Suprapubic skin (tissue), 4 donors: ENCODE data around the gene HINT1. TPM values are rescaled to one million over a fixed set of nuclear protein-coding genes. Genes with fewer than 3 reads are reported as not detected.

ENCODE experiments used
- DNase-seq, 2 donors: peaks; one replicate each; pipeline ENCODE4 v3.0.0-alpha.2; 2019; ENCODE audit warnings: low spot score in 2 of 2
- H3K27ac ChIP-seq: fragments of 200-600 bp; sonication (generic); one replicate; pipeline ENCODE4 v1.5.1; 2019
- H3K27me3 ChIP-seq: fragments of 200-600 bp; sonication (generic); one replicate; pipeline ENCODE4 v1.5.1; 2019
- H3K36me3 ChIP-seq: fragments of 200-600 bp; sonication (generic); one replicate; pipeline ENCODE4 v1.5.1; 2019
- H3K4me1 ChIP-seq: fragments of 200-600 bp; sonication (generic); one replicate; pipeline ENCODE4 v1.5.1; 2019
- H3K4me3 ChIP-seq: fragments of 200-600 bp; sonication (generic); one replicate; pipeline ENCODE4 v1.5.1; 2019; ENCODE audit warnings: mild to moderate bottlenecking
- H3K9me3 ChIP-seq: fragments of 200-600 bp; sonication (generic); one replicate; pipeline ENCODE4 v1.5.1; 2019
- CTCF ChIP-seq, 2 donors: fragments of 200-600 bp in 1 of 2; fragments of 450-650 bp in 1 of 2; sonication (generic) in 1 of 2; IDR thresholded peaks; one replicate each; pipeline ENCODE4 v1.5.1; 2016 to 2019; ENCODE audit warnings: antibody characterized with exemption in 2 of 2, mild to moderate bottlenecking in 1 of 2, moderate library complexity in 1 of 2
- EP300 ChIP-seq: sonication (generic); formaldehyde crosslinking; IDR thresholded peaks from one replicate; pipeline ENCODE4 v1.6.1; 2017; ENCODE audit warnings: antibody characterized with exemption
- POLR2A ChIP-seq, 2 donors: fragments of 450-650 bp; IDR thresholded peaks; one replicate each; pipeline ENCODE4 v1.6.1; 2017; ENCODE audit warnings: antibody characterized with exemption in 2 of 2, mild to moderate bottlenecking in 2 of 2, moderate library complexity in 2 of 2
- POLR2AphosphoS5 ChIP-seq, 3 donors: sonication (generic); formaldehyde crosslinking; IDR thresholded peaks; one replicate each; pipeline ENCODE4 v1.6.1; 2017; ENCODE audit warnings: antibody characterized with exemption in 3 of 3
- WGBS: methylation state at CpG from one replicate; pipeline ENCODE4 v1.1.5; 2018; 5-methylcytosine and 5-hydroxymethylcytosine counted together
- total RNA-seq, 4 donors: library from RNA; depleted of rRNA; stranded (reverse); fragments of >200 nt; gene quantifications; one replicate each; pipeline ENCODE4 v1.1.0, GENCODE V29; 2016

The HINT1 gene
- total RNA-seq: 100 to 1,000 TPM; 150 to 239 (median 206) TPM

DNA sequence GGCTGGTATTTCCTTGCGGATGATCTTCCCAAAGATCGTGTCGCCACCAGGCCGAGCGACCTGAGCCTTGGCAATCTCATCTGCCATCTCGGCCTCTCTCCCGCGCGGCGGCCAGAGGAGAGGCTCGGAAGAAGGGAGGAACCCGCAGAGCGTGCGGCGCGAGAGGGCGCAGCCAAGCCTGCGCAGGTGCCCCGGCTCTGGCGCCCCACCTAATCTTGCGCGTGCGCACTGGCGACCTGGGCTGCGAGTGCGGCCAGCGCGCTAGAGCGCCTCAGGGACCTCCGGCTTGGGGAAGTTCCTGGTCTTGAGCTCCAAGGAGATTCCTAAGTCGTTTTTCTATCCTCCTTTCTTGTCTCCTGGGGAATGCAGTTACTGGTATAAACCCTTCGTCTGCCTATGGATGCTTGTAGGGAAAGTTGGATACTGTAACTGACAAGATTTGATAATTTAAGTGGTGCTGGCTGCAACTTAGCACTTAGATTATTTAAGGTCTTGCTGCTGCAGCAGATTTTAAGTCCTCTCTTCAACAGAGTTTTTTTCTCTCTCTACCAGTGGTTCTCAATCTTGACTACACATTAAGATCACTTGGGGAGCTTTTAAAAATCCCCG, at the start of gene HINT1:
TSS of gene HINT1 (minus strand) at position 138 of the 609 bp plus-strand sequence. CDS start at position 87, 51 bp downstream.
- H3K4me1 ChIP-seq: peaks cover 28% of the 10 kb centered on the region
- no peaks in the 10 kb centered on the region for H3K9me3 ChIP-seq
- DNase-seq: peak; percentile 91 to 92
- H3K27ac ChIP-seq: peak within 1 kb of the TSS; percentile 97
- H3K36me3 ChIP-seq: peaks cover 25% of the 10 kb centered on the region
- TF ChIP-seq POLR2AphosphoS5 (IDR thresholded peaks at IDR 0.05) (peak in 2 of 3 donors; percentile 59 to 69), EP300 (peak; percentile 11), CTCF (IDR thresholded peaks at IDR 0.05) (no peak), POLR2A (IDR thresholded peaks at IDR 0.05) (peak in 1 of 2 donors; percentile 78)
- H3K4me3 ChIP-seq: peak within 1 kb of the TSS; percentile 87
- H3K27me3 ChIP-seq: no peaks in the 10 kb centered on the region
- under 1% methylated on average over 20 of the region's 33 CpGs for WGBS

DNA sequence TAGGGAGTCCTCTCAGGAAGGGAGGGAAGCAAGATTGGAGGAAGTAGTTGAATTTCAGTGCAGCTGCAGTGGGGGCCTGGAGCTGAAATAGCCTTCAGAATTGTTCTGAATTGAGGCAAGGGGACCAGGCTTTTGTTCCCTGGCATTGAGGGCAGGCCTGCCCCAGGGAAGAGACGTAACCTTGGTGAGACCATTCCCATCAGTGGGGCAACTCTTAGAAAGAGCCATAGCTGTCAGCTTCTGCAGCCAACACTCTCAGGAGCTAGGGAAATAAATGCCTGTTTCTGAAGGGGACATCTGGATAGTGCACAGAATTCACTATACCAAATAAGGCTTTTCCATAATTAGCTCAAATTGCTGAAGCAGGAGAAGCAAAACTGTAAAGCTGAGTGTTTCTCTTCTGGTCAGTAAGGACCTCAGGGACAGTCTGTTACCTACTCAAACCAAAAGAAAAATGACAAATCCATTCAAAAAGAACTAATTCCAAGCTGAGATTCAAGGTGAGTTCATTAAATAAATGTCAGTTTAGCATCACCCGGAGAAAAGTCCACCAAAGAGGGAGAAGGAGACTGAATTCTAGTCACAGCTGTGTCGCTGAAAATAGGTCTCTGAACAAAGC, 49.7 kb upstream of the HINT1 start:
- H3K27me3 ChIP-seq: no peaks in the 10 kb centered on the region
- no peaks in the 10 kb centered on the region for H3K9me3 ChIP-seq
- no peak overlapping the region for H3K27ac ChIP-seq
- H3K4me3 ChIP-seq: no peak overlapping the region
- no peaks in the 10 kb centered on the region for H3K4me1 ChIP-seq
- 74% methylated on average over 3 of the region's 3 CpGs for WGBS
- TF ChIP-seq CTCF (IDR thresholded peaks at IDR 0.05) (no peak), POLR2AphosphoS5 (IDR thresholded peaks at IDR 0.05) (no peak), POLR2A (IDR thresholded peaks at IDR 0.05) (no peak), EP300 (no peak)
- no peaks in the 10 kb centered on the region for H3K36me3 ChIP-seq
- DNase-seq: no peak

DNA sequence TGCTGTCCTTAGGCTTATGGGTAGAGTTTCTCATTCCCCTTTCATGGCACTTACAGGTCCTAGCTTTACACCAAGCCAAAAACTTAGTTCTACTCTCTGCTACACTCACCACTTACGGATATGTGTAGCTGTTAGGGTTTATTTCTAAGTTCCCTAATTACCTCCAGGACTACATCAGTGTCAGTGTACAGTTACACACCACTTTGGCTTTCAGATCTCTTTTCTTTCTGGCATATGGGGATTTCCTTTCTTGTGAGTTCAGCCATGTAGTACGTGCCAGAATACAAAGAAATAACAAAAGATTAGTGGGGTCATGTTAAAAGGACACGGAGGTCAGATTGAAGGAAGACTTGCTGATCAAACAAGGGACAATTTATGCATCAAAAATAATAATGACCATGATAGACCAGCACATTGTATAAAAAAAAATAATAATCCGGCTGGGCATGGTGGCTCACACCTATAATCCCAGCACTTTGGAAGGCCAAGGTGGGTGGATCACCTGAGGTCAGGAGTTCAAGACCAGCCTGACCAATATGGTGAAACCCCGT, 47.5 kb upstream of the HINT1 start:
- 72% methylated on average over 5 of the region's 5 CpGs for WGBS

DNA sequence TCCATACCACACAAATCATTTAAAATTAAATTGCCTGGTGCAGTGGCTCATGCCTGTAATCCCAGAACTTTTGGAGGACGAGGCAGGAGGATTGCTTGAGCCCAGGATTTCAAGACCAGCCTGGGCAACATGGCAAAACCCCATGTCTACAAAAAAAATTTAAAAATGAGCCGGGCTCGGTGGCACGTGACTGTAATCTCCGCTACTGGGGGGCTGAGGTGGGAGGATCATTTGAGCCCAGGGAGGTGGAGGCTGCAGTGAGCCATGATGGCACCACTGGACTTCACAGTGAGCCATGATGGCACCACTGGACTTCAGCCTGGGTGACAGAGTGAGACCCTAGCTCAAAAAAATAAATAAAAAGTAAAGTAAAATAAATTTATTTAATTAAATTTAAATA, 46.6 kb upstream of the HINT1 start:
- WGBS: 95% methylated on average over 5 of the region's 5 CpGs
- H3K36me3 ChIP-seq: no peaks in the 10 kb centered on the region
- no peak overlapping the region for H3K27ac ChIP-seq
- no peaks in the 10 kb centered on the region for H3K27me3 ChIP-seq
- DNase-seq: no peak
- no peak overlapping the region for H3K4me3 ChIP-seq
- H3K9me3 ChIP-seq: no peaks in the 10 kb centered on the region
- TF ChIP-seq CTCF (IDR thresholded peaks at IDR 0.05): no peak
- H3K4me1 ChIP-seq: no peaks in the 10 kb centered on the region

More for the DNA sequence above, 47.5 kb upstream of the HINT1 start:
- Histone ChIP-seq H3K9me3 (no peaks in the 10 kb centered on the region), H3K4me1 (no peaks in the 10 kb centered on the region), H3K27me3 (no peaks in the 10 kb centered on the region), H3K4me3 (no peak overlapping the region), H3K36me3 (no peaks in the 10 kb centered on the region), H3K27ac (no peak overlapping the region)
- TF ChIP-seq EP300 (no peak), POLR2AphosphoS5 (IDR thresholded peaks at IDR 0.05) (no peak), CTCF (IDR thresholded peaks at IDR 0.05) (no peak), POLR2A (IDR thresholded peaks at IDR 0.05) (no peak)
- no peak for DNase-seq

DNA sequence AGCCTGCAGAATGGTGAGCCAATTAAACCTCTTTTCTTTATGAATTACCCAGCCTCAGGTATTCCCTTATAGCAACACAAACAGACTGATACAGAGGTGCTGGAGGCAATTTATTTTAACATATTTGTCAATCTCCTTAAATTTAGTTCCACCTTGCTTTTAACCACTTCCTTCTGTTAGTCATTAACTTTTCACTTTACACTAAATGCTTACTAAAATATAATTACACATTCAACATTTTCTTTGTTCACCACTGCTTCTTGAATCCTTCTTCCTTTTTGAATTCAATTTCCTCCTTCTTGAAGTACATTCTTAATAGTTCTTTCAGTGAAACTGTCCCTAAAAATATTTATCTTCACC, 45.1 kb upstream of the HINT1 start:
- no peak overlapping the region for H3K27ac ChIP-seq
- no peak for TF ChIP-seq CTCF (IDR thresholded peaks at IDR 0.05)
- TF ChIP-seq POLR2AphosphoS5 (IDR thresholded peaks at IDR 0.05): no peak
- no peak for TF ChIP-seq EP300
- no peak for TF ChIP-seq POLR2A (IDR thresholded peaks at IDR 0.05)
- no peak for DNase-seq
- H3K9me3 ChIP-seq: no peaks in the 10 kb centered on the region
- H3K4me1 ChIP-seq: no peaks in the 10 kb centered on the region
- H3K27me3 ChIP-seq: no peaks in the 10 kb centered on the region
- H3K36me3 ChIP-seq: no peaks in the 10 kb centered on the region
- no peak overlapping the region for H3K4me3 ChIP-seq
